GM18907 (cell line): ENCODE data around the gene APBA3.
"Not testable (repeated sequence)": the region's sequence is repeated elsewhere in the genome, so short reads cannot be mapped to it uniquely, and the experiment has no call there.

ENCODE experiments used
- ATAC-seq: cut with Tn5 transposase; IDR thresholded peaks from one replicate; pipeline ENCODE4 v1.9.1; 2021; ENCODE audit warnings: mild to moderate bottlenecking, moderate library complexity; ENCODE audit not compliant: unreplicated experiment

Gene APBA3

GRCh38 chr19:3771906-3772455 is 10.5 kb upstream of the APBA3 start, which contains the start of gene RAX2:
Gene RAX2, minus strand, starts transcription at chr19:3772228. Its CDS starts 486 bp downstream, at chr19:3771742.
- ATAC-seq = no peak

GRCh38 chr19:3771000-3771905 is 9.8 kb upstream of the APBA3 start:
- ATAC-seq = no peak

GRCh38 chr19:3770136-3770999 is 8.9 kb upstream of the APBA3 start:
- ATAC-seq = no peak

GRCh38 chr19:3769494-3769893 is 8.0 kb upstream of the APBA3 start:
- no peak for ATAC-seq

GRCh38 chr19:3768748-3769099 is 7.2 kb upstream of the APBA3 start:
- no peak for ATAC-seq

GRCh38 chr19:3768015-3768747 is 6.7 kb upstream of the APBA3 start:
- no peak for ATAC-seq

- ATAC-seq = no peak
Observed at GRCh38 chr19:3767050-3767449, 5.6 kb upstream of the APBA3 start.

GRCh38 chr19:3766520-3766919 is 5.0 kb upstream of the APBA3 start:
- no peak for ATAC-seq

GRCh38 chr19:3765757-3766156 is 4.3 kb upstream of the APBA3 start:
- ATAC-seq = not testable (repeated sequence)

- ATAC-seq = no peak
Observed at GRCh38 chr19:3765121-3765520, 3.6 kb upstream of the APBA3 start.

- ATAC-seq = peak; percentile 69
Observed at GRCh38 chr19:3762501-3763459, 1.3 kb upstream of the APBA3 start, which contains the start of gene MRPL54. Gene MRPL54, plus strand, starts transcription at chr19:3762682. Its CDS starts 19 bp downstream, at chr19:3762701.

GRCh38 chr19:3762130-3762473 is 610 bp upstream of the APBA3 start:
- ATAC-seq = no peak

GRCh38 chr19:3760871-3761361 is 576 bp downstream of the APBA3 start:
- no peak for ATAC-seq

- ATAC-seq = no peak
Observed at GRCh38 chr19:3759482-3760254, 1.8 kb downstream of the APBA3 start.

- ATAC-seq = not testable (repeated sequence)
Observed at GRCh38 chr19:3758297-3758696, 3.2 kb downstream of the APBA3 start.

- ATAC-seq = not testable (repeated sequence)
Observed at GRCh38 chr19:3757705-3758104, 3.8 kb downstream of the APBA3 start.

GRCh38 chr19:3753631-3754410 is 7.7 kb downstream of the APBA3 start:
- ATAC-seq = no peak

- no peak for ATAC-seq
Observed at GRCh38 chr19:3752492-3752891, 9.0 kb downstream of the APBA3 start.
